SU-DHL-6 (cell line): ENCODE data around the gene PLA2G4B.

Experiments
- EZH2phosphoT487 ChIP-seq: fragments of 200-600 bp; sonication (generic), shearing (Covaris generic); conservative IDR thresholded peaks from 2 replicates; pipeline ENCODE4 v1.6.1; 2018; ENCODE audit warnings: mild to moderate bottlenecking, antibody characterized with exemption, low read length, moderate library complexity, mixed read lengths
- TF ChIP-seq, protein P1 (sequence below): fragments of 200-600 bp; sonication (generic); IDR thresholded peaks from one replicate; pipeline ENCODE4 v1.5.1; 2017; ENCODE audit warnings: antibody characterized with exemption, mild to moderate bottlenecking, low read length, moderate library complexity; ENCODE audit not compliant: insufficient read depth, poor library complexity, severe bottlenecking

DNA sequence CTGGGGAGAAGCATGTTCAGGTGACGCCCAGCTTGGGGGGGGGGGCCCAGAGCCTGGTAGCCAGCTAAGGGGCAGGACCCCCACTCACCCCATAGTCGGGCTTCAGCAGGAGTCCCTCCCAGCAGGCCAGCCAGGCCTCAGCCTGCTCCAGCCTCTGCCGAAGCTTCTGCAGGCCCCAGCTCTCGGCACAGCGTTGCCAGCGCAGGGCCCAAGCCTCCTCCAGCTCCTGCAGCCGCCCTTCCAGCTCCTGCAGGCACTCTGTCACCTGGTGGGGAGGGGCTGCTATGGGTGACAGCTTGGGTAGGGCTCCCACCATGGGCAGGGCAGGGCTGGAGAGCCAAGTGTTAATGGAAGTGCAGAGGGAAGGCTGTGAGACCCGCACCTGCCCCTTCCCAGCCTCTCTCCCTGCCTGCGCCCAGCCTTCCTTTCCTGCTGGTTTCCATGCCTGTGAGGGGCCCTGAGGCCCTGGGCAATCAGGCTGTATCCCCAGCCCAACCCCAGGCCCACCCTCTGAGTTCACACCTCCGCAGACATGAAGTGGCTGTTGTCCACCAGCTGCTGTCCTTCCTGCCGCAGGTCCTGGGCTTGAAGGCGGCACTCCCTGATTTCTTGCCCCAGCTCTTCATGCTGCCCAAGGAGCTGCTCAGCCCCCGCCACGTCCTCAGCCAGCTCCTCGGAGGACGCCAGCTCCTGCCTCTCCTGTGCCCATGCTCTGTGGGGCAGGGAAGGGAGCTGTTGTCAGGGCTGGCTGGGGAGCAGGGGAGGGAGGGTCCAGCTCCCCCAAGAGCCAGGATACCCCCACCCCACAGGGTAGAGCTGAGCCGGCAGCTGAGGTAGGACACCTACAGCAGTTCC, 14.3 kb downstream of the PLA2G4B start:
- TF ChIP-seq, protein P1, sequence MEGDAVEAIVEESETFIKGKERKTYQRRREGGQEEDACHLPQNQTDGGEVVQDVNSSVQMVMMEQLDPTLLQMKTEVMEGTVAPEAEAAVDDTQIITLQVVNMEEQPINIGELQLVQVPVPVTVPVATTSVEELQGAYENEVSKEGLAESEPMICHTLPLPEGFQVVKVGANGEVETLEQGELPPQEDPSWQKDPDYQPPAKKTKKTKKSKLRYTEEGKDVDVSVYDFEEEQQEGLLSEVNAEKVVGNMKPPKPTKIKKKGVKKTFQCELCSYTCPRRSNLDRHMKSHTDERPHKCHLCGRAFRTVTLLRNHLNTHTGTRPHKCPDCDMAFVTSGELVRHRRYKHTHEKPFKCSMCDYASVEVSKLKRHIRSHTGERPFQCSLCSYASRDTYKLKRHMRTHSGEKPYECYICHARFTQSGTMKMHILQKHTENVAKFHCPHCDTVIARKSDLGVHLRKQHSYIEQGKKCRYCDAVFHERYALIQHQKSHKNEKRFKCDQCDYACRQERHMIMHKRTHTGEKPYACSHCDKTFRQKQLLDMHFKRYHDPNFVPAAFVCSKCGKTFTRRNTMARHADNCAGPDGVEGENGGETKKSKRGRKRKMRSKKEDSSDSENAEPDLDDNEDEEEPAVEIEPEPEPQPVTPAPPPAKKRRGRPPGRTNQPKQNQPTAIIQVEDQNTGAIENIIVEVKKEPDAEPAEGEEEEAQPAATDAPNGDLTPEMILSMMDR = no peak
- no peak for TF ChIP-seq EZH2phosphoT487
